GM19397 (cell line): Measurements from ENCODE around the gene AREL1.

Experiments used
- ATAC-seq: cut with Tn5 transposase; IDR thresholded peaks from one replicate; pipeline ENCODE4 v1.9.1; 2021; ENCODE audit warnings: mild to moderate bottlenecking, moderate library complexity; ENCODE audit not compliant: unreplicated experiment

The AREL1 gene

DNA sequence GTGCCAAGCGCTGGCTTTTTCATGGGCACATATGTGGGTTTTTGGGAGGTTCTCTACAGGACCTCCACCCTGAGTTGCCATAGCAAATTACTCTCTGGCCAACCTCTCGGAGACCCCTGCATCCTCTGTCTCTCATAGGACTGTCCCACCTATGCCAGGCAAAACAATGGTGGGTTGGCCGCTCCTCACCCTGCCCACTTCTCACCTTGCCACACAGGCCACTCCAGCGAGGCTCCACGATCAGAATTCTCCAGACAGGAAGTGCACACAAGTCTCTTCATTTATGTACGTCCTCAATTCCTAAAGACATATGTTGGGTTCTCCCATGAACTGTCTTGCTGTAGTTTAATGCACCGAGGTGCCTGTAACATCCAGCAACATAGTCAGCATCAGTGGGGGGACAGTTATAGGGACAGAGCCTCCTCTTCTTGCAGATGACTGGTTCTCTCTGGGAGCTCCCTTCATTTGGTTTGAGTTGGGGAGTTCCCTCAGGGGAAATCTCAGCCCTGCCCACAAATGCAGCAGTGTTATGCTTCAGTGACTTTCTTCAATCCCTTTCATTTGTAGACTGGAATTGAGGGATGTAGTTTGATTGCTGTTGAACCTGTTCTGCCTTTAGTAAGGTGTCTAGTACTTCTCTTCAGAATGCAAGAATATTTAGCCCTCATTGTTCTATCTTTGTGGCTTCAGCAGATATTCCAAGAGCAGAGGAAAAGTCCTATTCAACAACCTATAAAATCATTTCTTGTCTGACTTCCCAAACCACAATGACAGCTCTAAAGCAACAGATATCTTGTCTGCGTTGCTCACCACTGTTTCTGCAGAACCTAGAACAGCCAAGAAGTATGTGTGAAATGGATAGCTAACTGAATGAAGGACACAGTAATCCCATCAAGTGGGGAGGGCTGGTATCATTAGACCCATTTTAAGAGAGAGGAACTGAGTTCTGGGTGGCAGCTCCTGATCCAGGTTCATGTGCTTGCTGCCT lies 98.1 kb downstream of the AREL1 start:
- no peak for ATAC-seq

DNA sequence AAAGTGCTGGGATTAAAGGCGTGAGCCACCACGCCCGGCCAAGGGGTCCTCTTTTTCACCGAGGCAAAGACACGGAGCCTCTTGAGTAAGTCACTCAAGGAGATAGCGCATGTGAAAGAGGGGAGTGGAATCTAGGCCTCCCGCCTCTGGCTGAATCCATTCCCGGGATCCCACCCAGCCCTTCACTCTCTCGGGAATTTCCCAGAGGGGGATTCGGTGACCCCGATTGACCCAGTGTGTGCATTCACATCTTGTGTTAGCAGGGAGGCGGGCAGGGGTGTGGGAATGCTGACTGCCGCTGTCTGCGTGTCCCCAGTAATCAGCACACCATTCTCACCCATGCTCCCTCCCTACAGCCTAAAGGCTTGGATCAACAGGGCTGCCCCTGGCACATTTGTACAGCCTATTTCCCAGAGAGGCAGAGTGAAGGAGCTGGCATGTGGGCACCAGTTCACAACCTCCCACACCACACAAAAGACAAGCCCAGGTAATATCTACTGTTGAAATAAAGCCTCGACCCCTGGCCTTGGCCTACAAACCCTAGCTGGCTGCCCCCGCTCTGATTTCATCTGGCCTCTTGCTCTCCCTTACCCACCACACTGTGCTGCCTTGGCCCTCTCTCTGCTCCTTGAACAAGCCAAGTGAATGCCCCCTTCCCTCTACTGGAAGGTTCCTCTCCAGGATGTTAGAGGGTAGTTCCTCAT lies 99.5 kb downstream of the AREL1 start:
- ATAC-seq: no peak

DNA sequence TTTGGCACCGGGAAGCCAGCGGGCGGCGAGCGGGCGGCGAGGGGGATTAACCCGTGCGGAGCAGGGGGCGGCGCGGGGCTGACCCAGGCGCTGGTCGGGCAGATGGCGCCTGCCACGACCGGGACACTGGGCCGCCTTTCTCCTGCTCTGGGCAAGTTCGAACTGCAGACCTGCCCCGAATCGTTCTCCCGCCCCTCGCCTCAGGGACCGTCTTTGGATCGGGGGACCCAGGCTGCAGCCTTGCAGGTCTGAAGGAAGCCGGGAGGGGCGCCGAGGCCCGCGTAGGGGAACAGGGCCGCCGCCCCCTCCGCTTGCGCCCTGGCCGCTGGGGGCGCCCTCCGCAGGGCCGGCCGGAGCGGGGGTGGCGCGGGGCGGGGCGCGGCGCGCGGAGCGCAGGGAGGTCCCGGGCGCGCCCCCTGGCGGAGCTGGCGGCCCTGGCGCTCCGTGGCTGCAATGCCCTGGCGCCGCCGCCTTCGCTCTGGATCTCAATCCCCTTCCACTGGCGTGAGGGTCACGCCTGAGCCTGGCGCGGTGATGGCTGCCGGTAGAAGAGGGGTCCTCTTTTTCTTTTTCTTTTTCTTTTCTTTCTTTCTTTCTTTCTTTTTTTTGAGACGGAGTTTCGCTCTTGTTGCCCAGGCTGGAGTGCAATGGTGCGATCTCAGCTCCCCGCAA lies 100.4 kb downstream of the AREL1 start:
- ATAC-seq: peak; percentile 75

DNA sequence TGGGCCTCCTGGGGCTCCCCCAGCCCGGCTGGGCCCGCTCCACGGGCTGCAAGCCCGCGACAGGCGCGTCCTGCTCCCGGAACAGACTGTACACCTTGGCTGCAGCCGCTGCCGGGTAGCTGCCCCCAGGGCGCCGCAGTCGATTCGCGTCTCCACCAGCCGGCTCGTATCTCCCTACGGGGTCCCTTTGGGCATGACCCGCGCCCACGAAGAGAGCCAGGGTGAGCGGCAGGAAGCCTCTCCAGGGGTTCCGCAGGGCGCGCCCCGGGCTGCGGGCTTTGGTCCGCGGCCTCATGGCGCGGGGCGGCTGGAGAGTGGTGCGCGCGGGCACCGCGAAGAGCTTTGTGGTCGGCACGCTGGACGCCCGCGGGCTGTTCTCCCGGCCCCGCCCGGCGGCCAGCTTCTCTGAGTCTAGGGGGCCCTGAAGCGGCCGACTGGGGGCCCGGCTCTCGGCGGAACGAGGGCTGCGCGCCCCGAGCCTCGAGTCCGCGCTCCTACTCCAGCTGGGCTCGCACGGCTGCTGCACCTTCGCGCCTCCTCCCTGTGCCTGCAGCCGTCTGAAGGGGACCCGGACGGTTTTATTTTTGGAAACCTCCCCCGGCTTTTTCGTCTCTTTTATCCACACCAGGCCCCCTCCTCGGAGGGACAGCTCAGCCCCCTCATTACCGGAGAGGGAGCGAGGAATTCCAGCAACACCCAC lies 101.1 kb downstream of the AREL1 start, which contains the start of gene LTBP2:
TSS of gene LTBP2 (minus strand) at position 588 of the 700 bp plus-strand sequence. CDS start at position 295, 293 bp downstream.
- peak; percentile 17 for ATAC-seq
